ENCODE data around the gene VAV2.
"Not testable (repeated sequence)": the region's sequence is repeated elsewhere in the genome, so short reads cannot be mapped to it uniquely, and the experiment has no call there.

VAV2 gene

DNA sequence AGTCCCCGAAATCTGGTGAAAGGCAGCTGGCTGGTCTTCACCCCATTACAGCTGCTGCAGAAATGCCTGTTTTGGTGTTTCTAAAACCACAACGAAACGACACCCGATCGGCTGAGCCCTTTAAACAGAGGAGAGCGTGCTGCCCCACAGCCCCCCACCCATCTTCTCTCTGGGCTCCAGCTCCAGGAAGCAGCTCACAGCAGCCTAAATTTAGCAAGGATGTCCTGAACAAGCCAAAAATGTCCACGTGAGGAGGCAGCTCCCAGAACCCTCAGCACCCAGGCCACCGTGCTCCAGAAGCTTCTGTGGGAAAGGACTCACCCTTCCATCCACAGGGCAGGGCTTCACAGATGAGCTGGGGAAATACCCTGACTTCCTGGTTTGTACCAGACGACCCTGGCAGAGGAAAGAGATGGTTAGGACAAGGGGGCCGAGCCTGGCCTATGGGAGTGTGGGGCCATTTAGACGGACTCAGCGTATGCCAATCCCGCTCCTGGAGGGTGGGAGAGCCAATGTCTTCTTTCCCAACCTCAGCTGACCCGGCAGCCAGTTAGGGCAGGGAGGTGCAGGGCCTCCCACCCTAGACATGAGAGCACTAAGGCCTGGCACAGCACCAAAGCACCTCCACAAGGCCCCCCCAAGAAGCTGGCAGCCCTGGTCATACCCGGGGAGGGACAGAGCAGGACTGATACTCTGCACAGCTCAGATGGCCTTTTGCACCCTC is 214.9 kb downstream of the VAV2 start:
- FAIRE-seq, result no peak

GRCh38 chr9:133775951-133776905 is 215.9 kb downstream of the VAV2 start:
- FAIRE-seq, result no peak

DNA sequence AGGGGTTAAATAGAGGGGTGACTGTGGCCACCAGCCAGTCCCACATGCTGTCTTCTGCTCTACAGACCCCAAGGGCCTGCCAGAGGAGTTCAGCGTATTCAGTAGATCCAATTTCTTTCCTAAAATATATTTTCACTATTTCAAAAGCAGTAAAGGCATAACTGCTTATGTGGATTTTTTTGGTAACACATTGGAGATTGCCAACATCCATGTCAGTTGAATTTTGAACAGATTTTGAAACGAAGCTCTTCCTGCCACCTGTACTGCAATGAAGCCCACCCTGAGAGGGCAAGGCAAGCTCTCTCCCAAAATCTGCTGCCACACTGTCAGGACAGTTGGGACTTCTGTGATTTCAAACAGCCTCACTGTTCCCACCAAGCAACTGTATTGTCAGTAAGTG is 216.8 kb downstream of the VAV2 start:
- no peak for FAIRE-seq

DNA sequence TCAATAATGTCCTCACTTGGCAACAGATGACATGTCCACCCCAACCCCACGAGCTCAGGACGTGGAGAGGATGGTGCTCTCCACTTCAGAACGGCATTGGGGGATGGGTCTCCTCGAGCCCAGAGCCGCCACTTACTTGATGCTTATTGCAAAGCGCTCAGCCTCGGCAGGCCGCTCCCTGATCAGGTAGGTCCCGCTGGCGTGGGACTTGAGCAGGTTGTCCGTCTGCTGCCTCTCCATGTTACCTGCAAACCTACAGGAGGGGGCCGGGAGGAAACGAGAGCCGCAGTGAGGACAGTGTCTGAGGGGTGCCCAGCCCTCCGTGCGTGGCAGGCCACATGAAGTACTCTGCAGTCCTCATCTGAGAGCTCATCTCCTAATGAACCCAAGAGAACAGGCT is 217.3 kb downstream of the VAV2 start:
- no peak for FAIRE-seq

DNA sequence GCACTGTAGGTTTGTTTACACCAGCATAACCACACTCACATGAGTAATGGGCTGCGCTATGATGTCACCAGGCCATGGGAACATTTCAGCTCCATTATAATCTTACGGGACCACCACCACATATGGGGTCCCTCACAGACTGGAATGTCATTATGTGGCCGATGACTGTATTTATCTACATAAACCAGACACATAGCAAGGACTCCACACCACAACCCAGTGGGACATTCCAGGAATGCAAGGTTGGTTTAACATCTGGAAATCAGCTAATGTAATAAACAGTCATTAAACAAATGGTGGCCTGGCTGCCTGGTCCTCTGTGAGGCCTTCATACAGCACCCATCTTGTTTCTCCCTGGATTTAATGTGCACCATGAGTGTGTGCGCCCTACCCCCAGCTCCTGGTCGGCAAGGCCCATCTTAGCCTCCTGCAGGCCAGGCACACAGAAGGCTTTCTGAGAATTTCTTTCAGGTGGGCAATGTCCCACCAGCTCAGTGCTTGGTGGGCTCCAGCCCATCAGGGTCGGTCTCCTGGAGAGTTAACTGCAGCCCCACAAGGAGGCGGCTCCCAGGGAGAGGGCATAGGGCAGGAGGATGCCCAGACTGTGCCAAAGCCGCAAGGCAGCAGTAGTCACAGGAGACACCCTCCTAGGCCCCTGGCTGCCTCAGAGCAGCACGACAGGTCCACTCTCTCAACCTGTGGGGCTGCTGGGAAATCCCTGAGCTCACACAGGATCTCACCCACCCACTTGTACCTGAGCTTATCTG is 218.1 kb downstream of the VAV2 start:
- no peak for FAIRE-seq

DNA sequence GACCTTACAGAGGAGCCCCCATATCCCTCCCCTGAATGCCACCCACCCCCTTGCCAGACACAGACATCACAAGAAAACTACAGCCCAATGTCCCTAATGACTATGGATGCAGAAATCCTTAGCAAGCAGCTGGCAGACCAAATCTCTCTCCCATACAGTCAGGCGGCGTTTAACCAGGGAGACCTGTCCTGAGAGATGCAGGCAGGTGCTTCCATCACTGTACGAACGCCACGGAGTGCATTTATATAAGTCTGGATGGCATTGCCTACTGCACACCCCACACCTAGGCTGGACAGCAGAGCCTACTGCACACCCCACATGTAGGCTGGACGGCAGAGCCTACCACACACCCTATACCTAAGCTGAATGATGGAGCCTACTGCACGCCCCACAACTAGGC is 219.5 kb downstream of the VAV2 start:
- FAIRE-seq, result no peak

GRCh38 chr9:133771486-133772482 is 220.3 kb downstream of the VAV2 start:
- no peak for FAIRE-seq

GRCh38 chr9:133770076-133770777 is 221.9 kb downstream of the VAV2 start:
- FAIRE-seq, result no peak

DNA sequence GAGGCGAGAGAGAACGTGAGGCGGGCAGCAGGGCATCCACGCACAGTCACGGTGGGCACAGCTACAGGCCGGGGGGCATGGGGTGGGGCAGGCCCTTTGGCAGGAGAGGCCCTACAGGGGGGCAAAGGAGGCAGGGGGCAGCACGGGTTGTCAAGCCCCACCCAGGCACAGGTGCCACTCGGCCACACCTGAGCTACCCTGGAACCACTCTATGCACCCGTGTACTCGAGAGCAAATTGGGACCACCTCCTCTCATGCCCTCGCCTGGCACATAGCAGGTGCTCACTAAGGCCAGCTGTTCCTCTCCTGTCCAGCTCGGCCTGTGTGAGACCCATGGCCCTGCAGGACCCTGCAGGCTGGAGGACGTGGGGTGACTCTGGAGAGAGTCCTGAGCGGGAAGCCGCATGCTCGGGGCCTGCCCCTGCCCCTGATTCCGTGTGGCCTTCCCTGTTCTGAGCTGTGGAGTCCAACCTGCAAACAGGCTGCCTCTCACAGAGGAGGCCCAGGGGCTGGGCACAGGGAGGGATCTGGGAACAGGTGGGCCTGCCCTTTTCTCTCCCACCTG is 222.5 kb downstream of the VAV2 start:
- FAIRE-seq, result no peak

- FAIRE-seq, result no peak
Observed at GRCh38 chr9:133768859-133769510, 223.1 kb downstream of the VAV2 start.

DNA sequence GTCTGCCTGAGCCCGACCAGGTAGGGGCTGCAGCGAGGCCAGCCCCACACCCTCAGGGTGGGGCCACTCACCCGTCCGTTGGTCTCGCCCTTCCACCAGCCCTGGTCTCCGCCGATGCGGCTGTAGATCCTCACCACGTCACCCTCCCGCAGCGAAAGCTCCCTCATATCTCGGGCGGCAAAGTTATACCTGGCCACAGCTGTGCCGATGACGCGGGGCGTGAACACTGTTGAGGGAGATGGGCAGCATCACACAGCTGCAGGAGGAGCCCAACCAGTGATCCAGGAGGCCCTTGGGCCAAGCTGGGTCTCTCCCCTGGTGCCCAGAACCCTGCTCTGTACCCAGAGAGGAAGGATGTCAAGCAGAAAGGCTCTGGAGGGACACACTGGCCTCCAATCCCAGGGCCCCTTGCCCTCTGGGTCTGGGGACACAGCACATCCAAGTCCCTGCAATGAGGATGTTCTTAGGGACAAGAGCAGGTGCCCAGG is 223.7 kb downstream of the VAV2 start:
- FAIRE-seq, result no peak

GRCh38 chr9:133767625-133768024 is 224.5 kb downstream of the VAV2 start:
- FAIRE-seq, result no peak

GRCh38 chr9:133767008-133767407 is 225.1 kb downstream of the VAV2 start:
- FAIRE-seq, result no peak

GRCh38 chr9:133766234-133766633 is 225.9 kb downstream of the VAV2 start:
- not testable (repeated sequence) for FAIRE-seq

GRCh38 chr9:133763272-133764183 is 228.6 kb downstream of the VAV2 start:
- no peak for FAIRE-seq

- no peak for FAIRE-seq
Observed at GRCh38 chr9:133762488-133763271, 229.4 kb downstream of the VAV2 start.

DNA sequence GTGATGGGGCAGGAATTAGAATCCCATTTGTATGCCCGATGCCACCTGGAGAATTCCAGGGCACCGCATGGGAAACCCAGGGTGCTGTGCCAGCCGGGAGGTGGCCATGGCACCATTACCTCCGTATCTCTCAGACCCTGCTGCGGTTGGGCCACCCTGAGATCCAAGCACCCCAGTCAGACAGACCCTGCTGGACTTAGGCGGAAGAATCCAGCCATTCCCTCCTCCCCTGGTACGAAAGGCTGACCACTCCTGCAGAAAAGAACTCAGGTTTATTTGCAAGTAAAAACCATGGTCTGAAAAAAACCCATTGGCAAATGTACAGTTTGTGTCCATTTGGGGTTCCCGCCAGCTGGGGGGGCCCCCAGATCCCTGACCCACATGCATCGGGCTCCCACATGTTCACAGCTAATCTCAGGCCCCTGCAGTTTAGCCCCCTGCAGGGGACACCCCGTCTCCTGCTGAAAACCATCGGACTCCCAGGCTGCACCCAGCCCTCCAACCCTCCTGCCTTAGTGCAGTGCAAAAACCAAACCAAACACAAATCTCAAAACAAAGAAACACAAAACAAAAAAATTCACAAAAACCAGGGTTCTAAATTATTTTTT is 230.4 kb downstream of the VAV2 start:
- FAIRE-seq, result no peak
